Stomach (tissue), 4 donors: ENCODE data around the gene MAST2.

Source experiments
- CTCF ChIP-seq, 7 experiments: fragments of 450-650 bp in 4 of 7; fragments of 200-600 bp in 3 of 7; sonication (generic) in 3 of 7; IDR thresholded peaks; one replicate each; pipeline ENCODE4 v1.5.1; 2016 to 2019; ENCODE audit warnings: antibody characterized with exemption in 7 of 7, control low read depth in 2 of 7, mild to moderate bottlenecking in 1 of 7
- POLR2A ChIP-seq, 4 donors: fragments of 450-650 bp; IDR thresholded peaks; one replicate each; pipeline ENCODE4 v1.6.1; 2016; ENCODE audit warnings: antibody characterized with exemption in 4 of 4, control low read depth in 2 of 4, mild to moderate bottlenecking in 1 of 4, moderate library complexity in 1 of 4

DNA sequence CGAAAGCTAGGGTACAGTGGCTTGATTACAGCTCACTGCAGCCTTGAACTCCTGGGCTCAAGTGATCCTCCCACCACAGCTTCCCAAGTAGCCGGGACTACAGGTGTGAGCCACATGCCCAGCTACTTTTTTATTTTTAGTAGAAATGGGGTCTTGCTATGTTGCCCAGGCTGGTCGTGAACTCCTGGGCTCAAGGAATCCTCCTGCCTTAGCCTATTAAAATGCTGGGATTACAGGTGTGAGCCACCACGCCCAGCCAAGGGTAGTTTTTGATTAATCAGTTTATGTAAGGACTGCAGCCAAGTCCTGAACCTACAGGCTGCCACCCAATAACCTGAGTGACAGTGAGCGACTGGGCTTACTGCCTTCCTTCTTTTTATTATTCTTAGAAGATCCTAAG lies 240.7 kb downstream of the MAST2 start:
- TF ChIP-seq CTCF (IDR thresholded peaks at IDR 0.05): no peak
- TF ChIP-seq POLR2A (IDR thresholded peaks at IDR 0.05): no peak
